ENCODE measurements around the gene GLI2.

GRCh38 chr2:120745420-120746111, 9.9 kb downstream of the GLI2 start:
- TF ChIP-seq, protein P1, sequence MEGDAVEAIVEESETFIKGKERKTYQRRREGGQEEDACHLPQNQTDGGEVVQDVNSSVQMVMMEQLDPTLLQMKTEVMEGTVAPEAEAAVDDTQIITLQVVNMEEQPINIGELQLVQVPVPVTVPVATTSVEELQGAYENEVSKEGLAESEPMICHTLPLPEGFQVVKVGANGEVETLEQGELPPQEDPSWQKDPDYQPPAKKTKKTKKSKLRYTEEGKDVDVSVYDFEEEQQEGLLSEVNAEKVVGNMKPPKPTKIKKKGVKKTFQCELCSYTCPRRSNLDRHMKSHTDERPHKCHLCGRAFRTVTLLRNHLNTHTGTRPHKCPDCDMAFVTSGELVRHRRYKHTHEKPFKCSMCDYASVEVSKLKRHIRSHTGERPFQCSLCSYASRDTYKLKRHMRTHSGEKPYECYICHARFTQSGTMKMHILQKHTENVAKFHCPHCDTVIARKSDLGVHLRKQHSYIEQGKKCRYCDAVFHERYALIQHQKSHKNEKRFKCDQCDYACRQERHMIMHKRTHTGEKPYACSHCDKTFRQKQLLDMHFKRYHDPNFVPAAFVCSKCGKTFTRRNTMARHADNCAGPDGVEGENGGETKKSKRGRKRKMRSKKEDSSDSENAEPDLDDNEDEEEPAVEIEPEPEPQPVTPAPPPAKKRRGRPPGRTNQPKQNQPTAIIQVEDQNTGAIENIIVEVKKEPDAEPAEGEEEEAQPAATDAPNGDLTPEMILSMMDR (IDR thresholded peaks at IDR 0.05; ENCODE audit: control extremely low read depth in 1 of 3, insufficient read depth in 1 of 3, low read depth in 1 of 3, low read length in 3 of 3): no peak
- TF ChIP-seq POLR2A (IDR thresholded peaks at IDR 0.05; ENCODE audit: control extremely low read depth in 1 of 2, low read depth in 2 of 2, low read length in 2 of 2) (no peak), EZH2 (IDR thresholded peaks at IDR 0.05; ENCODE audit: low read depth, low read length, severe bottlenecking) (no peak), TAF1 (IDR thresholded peaks at IDR 0.05; ENCODE audit: low read depth, low read length) (no peak)

Measured in H1 (cell line).